Islet precursor cell (in vitro differentiated cells): Measurements from ENCODE around the gene C1orf159.

ENCODE experiments used
- DNase-seq: peaks from one replicate; pipeline ENCODE4 v3.0.0-alpha.2; 2018

The C1orf159 gene

DNA sequence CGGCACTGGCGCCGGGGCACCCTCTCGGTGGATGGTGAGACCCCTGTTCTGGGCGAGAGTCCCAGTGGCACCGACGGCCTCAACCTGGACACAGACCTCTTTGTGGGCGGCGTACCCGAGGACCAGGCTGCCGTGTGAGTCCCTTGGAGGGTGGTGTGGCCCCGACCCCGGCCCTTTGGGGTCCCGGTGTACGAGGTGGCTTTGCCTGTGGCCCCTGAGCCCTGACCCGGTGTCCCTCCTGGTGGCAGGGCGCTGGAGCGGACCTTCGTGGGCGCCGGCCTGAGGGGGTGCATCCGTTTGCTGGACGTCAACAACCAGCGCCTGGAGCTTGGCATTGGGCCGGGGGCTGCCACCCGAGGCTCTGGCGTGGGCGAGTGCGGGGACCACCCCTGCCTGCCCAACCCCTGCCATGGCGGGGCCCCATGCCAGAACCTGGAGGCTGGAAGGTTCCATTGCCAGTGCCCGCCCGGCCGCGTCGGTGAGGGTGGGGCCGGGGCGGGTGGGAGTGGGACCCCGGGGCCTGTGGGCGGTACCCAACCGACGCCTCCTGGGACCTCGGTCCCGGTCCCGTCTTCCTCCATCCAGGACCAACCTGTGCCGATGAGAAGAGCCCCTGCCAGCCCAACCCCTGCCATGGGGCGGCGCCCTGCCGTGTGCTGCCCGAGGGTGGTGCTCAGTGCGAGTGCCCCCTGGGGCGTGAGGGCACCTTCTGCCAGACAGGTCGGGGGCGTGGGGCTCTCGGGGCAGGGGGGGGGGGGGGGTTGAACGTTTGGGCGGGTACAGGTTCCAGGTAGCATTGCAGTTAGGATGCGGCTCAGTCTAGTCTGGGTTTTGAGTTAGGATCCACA lies 66.3 kb downstream of the C1orf159 start:
- DNase-seq, result no peak

DNA sequence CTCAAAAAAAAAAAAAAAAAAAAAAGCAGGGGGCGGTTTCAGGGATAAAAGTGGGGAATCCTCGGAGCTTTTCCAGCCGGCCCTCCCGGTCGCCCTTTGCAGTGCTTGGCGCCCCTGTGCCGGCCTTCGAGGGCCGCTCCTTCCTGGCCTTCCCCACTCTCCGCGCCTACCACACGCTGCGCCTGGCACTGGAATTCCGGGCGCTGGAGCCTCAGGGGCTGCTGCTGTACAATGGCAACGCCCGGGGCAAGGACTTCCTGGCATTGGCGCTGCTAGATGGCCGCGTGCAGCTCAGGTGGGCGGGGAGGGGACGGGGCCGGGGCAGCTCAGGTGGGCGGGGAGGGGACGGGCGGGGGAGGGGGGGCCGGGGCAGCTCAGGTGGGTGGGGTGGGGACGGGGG lies 67.1 kb downstream of the C1orf159 start:
- DNase-seq, result no peak

DNA sequence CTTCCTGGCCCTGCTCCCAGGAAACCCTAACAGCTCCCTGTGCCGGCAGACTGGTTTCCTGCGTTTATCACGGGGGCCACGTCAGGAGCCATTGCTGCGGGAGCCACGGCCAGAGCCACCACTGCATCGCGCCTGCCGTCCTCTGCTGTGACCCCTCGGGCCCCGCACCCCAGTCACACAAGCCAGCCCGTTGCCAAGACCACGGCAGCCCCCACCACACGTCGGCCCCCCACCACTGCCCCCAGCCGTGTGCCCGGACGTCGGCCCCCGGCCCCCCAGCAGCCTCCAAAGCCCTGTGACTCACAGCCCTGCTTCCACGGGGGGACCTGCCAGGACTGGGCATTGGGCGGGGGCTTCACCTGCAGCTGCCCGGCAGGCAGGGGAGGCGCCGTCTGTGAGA lies 67.9 kb downstream of the C1orf159 start:
- DNase-seq, result no peak

DNA sequence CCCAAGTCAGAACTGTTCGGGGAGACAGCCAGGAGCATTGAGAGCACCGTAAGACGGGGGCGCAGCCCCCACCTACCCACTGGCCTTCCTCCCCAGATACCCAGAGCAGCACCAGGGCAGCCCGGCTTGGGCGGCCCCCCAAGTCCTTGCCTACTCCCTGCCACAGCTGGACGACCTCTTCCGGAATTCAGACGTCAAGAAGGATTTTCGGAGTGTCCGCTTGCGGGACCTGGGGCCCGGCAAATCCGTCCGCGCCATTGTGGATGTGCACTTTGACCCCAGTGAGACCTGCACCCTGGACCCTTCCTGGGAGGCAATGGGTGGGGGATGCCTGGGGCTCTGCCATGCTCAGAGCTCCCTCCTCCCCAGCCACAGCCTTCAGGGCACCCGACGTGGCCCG lies 68.5 kb downstream of the C1orf159 start:
- no peak for DNase-seq

DNA sequence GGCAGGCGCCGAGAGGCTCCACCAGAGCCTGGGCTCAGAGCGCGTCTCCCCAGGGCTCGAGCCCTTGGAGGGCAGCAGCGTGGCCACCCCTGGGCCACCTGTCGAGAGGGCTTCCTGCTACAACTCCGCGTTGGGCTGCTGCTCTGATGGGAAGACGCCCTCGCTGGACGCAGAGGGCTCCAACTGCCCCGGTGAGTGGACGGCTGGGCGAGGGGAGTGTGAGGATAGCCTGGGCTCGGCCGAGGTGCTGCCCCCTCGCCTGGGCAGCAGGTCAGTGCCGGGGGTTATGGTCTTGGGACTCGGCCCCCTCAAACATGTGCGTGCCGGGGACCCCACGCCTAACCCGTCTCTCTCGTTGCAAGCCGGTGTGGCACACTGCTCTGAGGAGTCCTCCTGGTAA lies 69.1 kb downstream of the C1orf159 start:
- no peak for DNase-seq

DNA sequence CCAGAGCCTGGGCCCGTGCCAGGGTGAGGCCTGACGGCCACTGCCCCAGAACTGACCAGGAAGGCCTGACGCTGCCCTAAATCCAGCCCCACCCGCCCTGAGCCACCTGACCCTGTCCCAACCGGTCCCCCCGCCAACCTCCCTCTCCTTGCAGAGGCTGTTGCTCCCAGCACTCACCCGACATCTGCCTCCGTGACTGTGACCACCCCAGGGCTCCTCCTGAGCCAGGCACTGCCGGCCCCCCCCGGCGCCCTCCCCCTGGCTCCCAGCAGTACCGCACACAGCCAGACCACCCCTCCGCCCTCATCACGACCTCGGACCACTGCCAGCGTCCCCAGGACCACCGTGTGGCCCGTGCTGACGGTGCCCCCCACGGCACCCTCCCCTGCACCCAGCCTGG lies 69.6 kb downstream of the C1orf159 start:
- DNase-seq, result no peak

DNA sequence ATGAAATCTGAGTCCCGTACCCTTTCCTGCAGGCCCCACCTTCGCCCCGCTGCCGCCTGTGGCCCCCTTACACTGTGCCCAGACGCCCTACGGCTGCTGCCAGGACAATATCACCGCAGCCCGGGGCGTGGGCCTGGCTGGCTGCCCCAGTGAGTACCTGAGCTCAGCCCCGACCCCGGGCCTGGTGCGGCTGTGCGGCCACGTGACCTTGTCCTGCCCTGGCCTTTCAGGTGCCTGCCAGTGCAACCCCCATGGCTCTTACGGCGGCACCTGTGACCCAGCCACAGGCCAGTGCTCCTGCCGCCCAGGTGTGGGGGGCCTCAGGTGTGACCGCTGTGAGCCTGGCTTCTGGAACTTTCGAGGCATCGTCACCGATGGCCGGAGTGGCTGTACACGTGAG lies 70.8 kb downstream of the C1orf159 start:
- no peak for DNase-seq

DNA sequence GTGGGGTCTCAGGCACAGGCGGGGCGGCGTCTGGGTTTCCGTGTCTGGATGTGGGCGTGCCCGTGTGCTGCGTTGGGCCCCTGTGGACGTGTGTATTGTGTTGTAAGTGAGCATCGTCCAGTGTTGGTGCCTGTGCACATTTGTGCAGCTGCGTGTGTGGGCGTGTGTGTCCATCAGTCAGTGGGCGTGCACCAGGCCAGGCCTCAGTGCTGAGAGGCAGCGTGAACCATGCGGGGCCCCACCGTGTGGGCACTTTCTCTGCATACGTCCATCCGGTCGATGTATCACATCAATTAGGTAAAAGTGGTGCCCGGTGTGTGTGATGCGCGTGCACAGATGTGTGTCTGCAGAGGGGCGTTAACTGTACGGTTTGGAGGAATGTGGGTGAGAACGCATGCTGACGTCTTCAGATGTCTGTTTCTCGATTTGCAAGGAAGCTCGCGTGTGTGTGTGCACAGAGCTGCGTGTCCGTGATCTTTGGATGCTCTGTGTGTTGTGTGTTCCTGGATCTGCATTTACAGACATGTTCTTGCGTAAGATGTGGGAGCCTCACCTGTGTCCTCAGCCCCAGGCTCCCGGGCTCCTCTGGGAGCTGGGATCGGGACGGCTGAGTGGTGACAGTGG lies 71.3 kb downstream of the C1orf159 start:
- no peak for DNase-seq

DNA sequence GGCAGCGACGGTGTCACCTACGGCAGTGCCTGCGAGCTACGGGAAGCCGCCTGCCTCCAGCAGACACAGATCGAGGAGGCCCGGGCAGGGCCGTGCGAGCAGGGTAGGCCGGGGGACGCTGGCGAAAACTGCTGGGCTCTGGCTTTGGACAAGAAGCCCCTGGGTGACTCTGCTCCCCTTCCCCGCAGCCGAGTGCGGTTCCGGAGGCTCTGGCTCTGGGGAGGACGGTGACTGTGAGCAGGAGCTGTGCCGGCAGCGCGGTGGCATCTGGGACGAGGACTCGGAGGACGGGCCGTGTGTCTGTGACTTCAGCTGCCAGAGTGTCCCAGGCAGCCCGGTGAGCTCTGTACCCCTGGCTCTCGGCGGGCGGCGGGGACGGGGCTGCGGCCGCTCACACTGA lies 72.0 kb downstream of the C1orf159 start:
- no peak for DNase-seq

DNA sequence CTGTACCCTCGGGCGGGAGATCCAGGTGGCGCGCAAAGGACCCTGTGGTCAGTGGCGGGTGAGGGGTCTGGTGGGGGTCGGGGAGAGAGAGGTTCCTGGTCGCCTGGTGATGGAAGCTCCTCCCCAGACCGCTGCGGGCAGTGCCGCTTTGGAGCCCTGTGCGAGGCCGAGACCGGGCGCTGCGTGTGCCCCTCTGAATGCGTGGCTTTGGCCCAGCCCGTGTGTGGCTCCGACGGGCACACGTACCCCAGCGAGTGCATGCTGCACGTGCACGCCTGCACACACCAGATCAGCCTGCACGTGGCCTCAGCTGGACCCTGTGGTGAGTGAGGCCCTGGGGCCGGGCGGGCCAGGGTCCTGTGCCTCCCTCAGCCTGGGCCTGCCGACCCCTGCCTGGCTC lies 72.5 kb downstream of the C1orf159 start:
- DNase-seq, result no peak

DNA sequence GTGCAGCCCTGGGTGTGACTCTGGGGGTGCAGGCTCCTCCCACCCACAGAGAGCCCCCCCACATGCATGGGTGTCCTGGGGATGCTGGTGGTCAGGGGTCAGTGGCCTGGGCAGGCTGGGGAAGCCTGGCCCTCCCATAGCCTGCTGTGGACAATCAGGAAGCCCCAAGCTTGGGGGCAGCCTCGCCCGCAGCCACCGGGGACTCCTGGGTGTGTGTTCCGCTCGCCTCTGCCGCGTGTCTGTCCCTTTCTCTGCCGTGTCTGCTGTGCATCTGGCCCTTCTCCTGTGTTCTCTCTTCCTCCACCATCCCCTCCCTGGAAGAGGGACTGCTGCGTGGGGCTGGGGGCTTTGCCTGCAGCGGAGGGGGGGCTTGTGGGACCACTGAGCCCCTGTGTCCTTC lies 73.1 kb downstream of the C1orf159 start:
- DNase-seq, result no peak

DNA sequence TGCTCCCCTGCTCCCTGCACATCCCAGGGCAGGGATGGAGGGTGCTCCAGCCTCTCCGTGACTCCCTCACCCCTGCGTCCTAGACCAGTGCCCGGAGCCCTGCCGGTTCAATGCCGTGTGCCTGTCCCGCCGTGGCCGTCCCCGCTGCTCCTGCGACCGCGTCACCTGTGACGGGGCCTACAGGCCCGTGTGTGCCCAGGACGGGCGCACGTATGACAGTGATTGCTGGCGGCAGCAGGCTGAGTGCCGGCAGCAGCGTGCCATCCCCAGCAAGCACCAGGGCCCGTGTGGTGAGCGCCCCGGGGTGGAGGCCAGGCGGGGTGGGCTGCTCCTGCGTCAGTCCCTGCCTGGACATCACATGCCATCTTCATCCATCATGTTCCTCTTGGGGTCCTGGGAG lies 74.0 kb downstream of the C1orf159 start:
- DNase-seq, result no peak

DNA sequence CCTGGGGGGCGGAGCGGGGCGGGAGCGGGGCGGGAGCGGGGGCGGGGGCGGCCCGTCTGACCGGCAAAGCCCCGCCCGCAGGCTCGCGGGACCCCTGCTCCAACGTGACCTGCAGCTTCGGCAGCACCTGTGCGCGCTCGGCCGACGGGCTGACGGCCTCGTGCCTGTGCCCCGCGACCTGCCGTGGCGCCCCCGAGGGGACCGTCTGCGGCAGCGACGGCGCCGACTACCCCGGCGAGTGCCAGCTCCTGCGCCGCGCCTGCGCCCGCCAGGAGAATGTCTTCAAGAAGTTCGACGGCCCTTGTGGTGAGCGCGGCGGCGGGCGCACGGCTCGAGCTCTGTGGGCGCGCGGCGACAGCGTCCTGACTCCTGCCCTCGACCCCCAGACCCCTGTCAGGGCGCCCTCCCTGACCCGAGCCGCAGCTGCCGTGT lies 74.8 kb downstream of the C1orf159 start:
- DNase-seq, result no peak

DNA sequence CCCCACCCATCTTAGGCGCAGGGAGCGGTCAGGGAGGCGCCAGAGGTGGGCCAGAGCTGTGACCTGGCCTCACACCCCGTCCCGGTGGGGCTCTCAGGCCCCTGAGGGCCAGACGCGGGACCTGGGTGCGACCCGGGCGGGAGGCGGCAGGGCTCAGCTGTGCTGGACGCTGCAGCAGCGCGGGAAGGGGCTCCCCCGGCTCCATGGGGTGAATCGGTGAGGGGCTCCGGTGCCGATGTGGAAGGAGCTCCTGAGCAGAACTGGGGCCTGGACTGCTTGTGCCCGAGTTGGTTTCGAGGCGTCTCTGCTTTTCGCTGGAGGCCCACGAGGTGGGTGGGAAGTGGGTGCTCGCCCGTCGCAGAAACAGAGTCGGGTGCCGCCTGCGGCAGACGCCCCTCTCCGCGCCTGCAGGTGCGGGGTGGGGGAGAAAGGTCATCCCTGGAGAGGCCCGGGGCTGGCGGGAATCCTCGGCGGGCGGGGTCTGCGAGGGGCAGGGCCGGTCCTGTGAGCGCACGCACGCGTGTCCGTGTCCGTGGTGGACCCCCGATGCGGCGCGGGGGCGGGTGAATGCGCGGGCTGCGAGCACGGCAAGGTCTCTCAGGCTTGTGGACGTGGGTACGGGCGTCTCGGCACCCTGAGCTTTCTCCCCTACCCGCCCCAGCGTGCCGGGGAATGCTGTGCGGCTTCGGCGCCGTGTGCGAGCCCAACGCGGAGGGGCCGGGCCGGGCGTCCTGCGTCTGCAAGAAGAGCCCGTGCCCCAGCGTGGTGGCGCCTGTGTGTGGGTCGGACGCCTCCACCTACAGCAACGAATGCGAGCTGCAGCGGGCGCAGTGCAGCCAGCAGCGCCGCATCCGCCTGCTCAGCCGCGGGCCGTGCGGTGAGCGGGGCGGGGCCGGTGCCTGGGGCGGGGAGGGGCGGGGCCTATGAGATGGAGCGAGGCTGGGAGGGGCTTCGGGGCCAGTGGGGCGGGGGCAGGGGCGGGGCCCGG lies 75.6 kb downstream of the C1orf159 start:
- peak; percentile 96 for DNase-seq

DNA sequence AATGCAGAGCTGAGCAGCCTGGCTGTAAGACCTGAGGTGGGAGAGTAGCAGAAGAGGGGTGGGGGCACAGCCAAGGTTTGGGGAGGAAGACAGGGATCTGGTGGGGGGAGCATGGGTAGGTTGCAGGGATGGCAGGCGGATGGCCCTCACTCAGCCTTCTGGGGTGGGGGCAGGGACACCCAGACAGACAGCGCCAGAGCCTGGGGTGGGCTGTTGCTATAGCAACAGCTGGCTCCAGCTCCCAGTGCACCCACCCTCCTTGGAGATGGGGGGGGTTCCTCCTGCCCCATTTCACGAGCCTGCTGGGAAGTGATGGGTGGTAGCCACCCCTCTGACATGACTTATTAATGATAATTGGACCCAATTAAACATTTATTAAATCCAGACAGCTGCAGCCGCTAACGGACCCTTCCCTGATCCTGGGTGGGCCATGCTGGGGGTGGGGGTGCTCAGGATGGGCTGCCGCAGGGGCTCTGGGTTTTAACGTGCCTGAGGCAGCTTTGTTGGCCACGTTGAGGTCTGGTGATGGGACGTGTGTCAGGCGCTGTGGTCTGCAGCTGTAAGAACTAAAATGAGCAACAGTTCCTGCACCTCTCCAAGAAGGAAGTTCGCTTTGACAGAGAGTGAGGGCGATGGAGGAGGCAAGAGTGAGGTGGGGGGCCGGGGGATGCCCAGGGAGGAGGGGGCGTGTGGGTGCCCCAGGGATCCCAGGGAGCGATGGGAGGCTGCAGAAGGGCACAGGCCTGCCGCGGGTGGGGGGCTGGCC lies 76.6 kb downstream of the C1orf159 start:
- DNase-seq, result no peak

DNA sequence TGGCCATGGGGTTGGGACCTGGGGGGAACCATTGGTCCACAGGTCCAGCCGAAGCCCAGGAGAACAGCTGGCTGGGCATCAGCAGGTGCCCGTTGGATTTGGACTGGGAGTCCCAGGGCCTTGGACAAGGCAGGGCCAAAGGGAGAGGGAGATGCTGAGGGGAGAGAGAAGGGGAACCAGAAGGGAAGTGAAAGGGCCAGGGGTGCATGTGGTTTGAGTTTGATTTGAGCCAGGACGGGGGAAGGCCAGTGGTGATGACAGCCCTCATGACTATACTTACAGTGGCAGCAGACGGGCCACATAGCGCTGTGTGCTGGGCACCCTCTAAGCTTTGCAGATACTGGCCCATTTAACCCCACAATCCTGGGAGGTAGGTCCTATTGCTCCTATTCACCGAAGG lies 77.2 kb downstream of the C1orf159 start:
- DNase-seq, result no peak

DNA sequence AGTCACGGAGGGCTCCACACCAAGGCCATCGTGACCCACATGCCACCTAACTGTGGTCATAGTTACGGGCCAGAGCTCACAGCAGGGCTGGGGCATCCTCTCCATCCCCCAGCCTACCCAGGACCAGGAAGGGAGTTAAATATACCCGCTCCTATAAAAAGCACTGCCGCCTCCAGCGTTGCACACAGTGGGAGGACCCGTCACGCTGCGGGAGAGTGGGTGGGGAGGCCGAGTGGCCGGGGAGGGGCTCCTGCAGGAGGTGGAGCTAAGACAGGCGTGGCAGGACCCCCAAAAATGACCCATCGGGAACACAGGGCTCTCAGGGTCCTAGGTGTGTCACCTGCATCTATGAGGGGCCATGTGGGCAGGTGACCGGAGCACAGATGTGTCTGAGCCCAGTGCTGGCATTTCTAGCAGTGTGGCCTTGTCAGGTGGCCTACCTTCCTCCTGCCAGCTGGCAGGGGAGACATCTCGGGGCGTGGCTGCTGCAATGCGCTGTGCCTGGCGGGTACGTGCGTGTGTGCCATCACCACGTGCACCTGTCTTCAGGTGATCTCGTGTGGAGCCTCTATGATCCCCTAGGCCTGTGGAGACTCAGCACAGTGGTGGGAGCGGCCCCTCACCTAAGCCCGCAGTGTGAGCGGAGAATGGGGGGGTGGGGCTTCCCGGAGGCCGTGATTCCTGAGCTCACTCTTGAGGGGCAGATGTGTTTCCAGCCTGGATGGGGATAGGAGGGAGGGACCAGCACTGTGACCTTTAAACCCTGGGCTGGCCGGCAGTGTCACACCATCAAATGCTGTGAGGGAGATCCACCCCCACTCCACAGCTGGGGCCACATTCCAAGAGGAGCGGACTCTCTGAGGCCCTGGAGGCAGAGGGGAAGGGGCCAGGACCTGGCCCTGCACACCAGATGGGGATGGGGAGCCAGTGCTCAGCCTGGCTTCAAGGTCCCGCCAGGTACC lies 78.2 kb downstream of the C1orf159 start:
- no peak for DNase-seq

DNA sequence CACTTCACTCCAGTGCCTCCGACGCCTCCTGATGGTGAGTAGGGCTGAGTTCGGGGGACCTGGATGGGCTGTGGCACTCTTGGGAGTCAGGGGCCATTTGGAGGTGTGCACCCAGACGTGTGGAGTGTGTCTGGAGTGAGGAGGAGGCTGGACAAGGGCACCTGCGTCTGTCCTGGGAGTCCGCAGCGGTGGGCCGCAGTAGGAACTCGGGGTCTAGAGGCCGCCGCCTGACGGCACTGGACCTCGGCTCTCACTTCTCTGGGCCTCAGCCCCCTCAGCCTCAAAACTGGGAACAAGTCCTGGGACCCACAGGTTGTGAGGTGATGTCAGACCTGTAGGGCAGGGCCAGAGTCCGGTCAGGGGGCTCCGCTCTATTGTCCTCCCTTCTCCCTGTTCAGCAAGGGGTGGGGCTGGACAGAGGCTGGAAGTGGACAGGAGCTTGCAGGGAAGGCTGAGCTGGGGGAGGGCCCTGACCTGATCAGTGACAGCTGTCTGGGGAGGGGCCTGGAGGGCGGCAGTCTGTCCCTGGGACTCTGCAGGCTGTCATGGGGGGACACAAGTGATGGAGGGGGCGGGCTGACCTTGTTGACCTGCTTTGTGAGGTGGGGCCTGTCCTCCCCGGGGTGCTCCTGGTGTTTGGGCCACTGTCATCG lies 80.5 kb downstream of the C1orf159 start:
- no peak for DNase-seq

DNA sequence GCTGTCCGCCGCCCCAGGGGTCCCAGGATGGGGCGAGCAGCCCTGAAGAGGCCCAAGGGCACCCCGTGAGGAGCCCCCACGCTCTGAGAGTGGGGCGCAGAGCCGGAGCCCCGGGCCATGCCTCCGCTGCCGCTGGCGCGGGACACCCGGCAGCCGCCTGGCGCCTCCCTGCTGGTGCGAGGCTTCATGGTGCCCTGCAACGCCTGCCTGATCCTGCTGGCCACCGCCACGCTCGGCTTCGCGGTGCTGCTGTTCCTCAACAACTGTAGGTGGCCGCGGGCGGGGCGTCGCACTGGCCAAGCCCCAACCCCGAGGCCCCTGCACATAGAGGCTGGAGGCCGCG lies 81.5 kb downstream of the C1orf159 start:
- DNase-seq, result no peak

DNA sequence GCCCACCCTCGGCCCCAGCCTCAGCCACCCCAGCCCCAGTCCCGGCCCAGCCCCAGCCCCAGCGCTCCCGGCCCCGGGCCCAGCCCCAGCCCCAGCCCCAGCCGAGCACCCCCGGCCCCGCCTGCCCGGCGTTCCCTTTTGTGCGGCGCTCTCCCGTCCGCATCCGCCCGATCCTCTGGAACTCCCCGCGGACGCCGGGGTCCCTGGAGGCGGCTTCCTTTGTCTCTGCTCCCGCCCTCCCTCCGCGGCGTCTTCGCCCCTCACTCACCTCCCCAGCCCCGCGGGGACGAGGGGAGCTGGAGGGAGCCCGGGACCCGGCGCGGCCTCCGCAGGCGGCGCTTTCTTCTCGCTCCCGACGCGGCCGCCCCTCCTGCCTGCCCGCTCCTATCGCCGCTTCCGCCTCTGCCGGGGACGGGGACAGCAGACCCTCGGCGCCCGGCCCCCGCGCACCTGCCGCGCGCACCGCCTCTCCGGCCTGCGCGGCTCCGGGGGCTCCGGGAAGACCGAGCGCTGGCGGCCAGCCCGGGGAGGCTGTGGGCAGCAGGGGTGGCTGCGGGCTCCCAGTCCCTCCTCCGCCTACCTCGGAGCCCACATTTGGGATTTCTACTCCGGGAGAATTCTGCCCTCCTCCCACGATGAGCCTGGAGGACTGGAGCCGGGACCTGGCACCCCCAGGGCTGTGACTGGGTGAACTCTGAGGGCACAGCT lies 82.0 kb downstream of the C1orf159 start:
- no peak for DNase-seq
